NT2/D1 (cell line): ENCODE measurements around the gene BTG2.
"Not testable (repeated sequence)": the region's sequence is repeated elsewhere in the genome, so short reads cannot be mapped to it uniquely, and the experiment has no call there.

ENCODE experiments used
- YY1 ChIP-seq: IDR thresholded peaks from 2 replicates; pipeline ENCODE4 v1.6.1; 2011; ENCODE audit not compliant: insufficient read length, insufficient read depth
- ZNF274 ChIP-seq: IDR thresholded peaks from 2 replicates; pipeline ENCODE4 v1.6.1; 2011; ENCODE audit warnings: mild to moderate bottlenecking, low read depth, low read length

DNA sequence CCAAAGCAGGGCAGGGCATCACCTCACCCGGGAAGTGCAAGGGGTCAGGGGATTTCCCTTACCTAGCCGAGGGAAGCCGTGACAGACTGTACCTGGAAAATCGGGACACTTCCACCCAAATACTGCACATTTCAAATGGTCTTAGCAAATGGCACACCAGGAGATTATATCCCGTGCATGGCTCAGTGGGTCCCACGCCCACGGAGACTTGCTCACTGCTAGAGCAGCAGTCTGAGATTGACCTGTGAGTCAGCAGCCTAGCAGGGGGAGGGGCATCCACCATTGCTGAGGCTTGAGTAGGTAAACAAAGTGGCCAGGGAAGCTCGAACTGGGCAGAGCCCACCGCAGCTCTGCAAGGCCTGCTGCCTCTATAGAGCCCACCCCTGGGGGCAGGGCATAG, 48.7 kb upstream of the BTG2 start:
- not testable (repeated sequence) for TF ChIP-seq YY1, ZNF274
